HepG2 (cell line): ENCODE data around the gene OR2V2. TPM values are rescaled to one million over a fixed set of nuclear protein-coding genes. Genes with fewer than 3 reads are reported as not detected.
A peak's percentile ranks its signal among the peaks of the same experiment; 100 is the strongest.

ENCODE experiments used
- ATAC-seq: fragments of 200-7000 bp; cut with Tn5 transposase; 3 replicates; pipeline ENCODE4 v1.9.1; 2020; ENCODE audit warnings: mild to moderate bottlenecking, moderate library complexity
- BruUV-seq: library from RNA; stranded (reverse); fragments of 400-500 nt; replicated peaks from 2 replicates; lab custom pipeline; 2021; lab: Mats Ljungman, UMichigan
- CTCF ChIA-PET: fragments of 300-600 bp; formaldehyde crosslinking; extraction: SDS; loops from one replicate; lab custom pipeline; 2021; ENCODE audit warnings: low total read pairs, inconsistent platforms, low intra/inter-chr PET ratio; lab: Yijun Ruan, JAX
- POLR2A ChIA-PET: fragments of 350-600 bp; sonication (Branson Sonifier 250); formaldehyde crosslinking; loops from one replicate; lab custom pipeline; 2020; ENCODE audit warnings: antibody characterized with exemption, inconsistent platforms; lab: Yijun Ruan, JAX
- DNase-seq: peaks from one replicate; pipeline ENCODE4 v3.0.0-alpha.2; 2015; ENCODE audit warnings: low spot score
- FAIRE-seq: peaks from 3 replicates; lab custom pipeline; 2011; peaks lifted over from hg19 to GRCh38; lab: Jason Lieb, UNC
- H2AFZ ChIP-seq: one replicate; pipeline ENCODE4 v1.6.1; 2011; ENCODE audit warnings: low read length, inconsistent platforms
- H3K27ac ChIP-seq: fragments of 300-600 bp; 3 replicates; pipeline ENCODE4 v1.8.0; 2011; ENCODE audit warnings: mixed run types, mild to moderate bottlenecking, mixed read lengths, low read length, inconsistent platforms; ENCODE audit not compliant: insufficient read depth; ENCODE audit errors: extremely low read length
- H3K27me3 ChIP-seq, 2 experiments: fragments of 200-600 bp in 1 of 2; 2 replicates in 1 of 2; 3 replicates in 1 of 2; pipeline versions ENCODE4 v1.6.0 to v1.8.0; 2011; ENCODE audit warnings: low read length in 2 of 2, mild to moderate bottlenecking in 2 of 2, moderate library complexity in 2 of 2, inconsistent platforms in 1 of 2; ENCODE audit not compliant: insufficient read depth in 2 of 2, control insufficient read depth in 1 of 2
- H3K36me3 ChIP-seq, 2 experiments: fragments of 200-600 bp in 1 of 2; replicated peaks in 1 of 2; 2 replicates in 1 of 2; 3 replicates in 1 of 2; pipeline versions ENCODE4 v1.5.1 to v1.8.0; 2011; ENCODE audit warnings: low read length in 2 of 2, inconsistent platforms in 1 of 2; ENCODE audit not compliant: insufficient read depth in 2 of 2, control insufficient read depth in 1 of 2
- H3K4me1 ChIP-seq: 2 replicates; pipeline ENCODE4 v1.5.1; 2012; ENCODE audit warnings: low read length, inconsistent platforms; ENCODE audit not compliant: insufficient read depth
- H3K4me2 ChIP-seq: 2 replicates; pipeline ENCODE4 v1.6.0; 2011; ENCODE audit warnings: low read depth, low read length, inconsistent platforms
- H3K4me3 ChIP-seq, 3 experiments: fragments of 200-600 bp in 1 of 3; sonication (generic), shearing (Covaris generic) in 1 of 3; replicated peaks in 1 of 3; 2 replicates each; pipeline ENCODE4 v1.5.1; 2011 to 2016; ENCODE audit warnings: low read length in 3 of 3, inconsistent platforms in 2 of 3, low read depth in 2 of 3, mild to moderate bottlenecking in 2 of 3, control low read depth in 1 of 3, mixed read lengths in 1 of 3; ENCODE audit not compliant: insufficient read depth in 1 of 3
- H3K79me2 ChIP-seq: one replicate; pipeline ENCODE4 v1.6.1; 2011; ENCODE audit warnings: low read length, inconsistent platforms; ENCODE audit not compliant: insufficient read depth
- H3K9ac ChIP-seq: 2 replicates; pipeline ENCODE4 v1.6.0; 2011; ENCODE audit warnings: mild to moderate bottlenecking, low read depth, low read length, inconsistent platforms; ENCODE audit not compliant: insufficient read depth
- H3K9me3 ChIP-seq: 2 replicates; pipeline ENCODE4 v1.5.1; 2012; ENCODE audit warnings: mild to moderate bottlenecking, low read length
- H4K20me1 ChIP-seq: 2 replicates; pipeline ENCODE4 v1.6.0; 2011; ENCODE audit warnings: inconsistent platforms, mild to moderate bottlenecking, low read length, moderate library complexity; ENCODE audit not compliant: insufficient read depth
- ARID4A ChIP-seq: sonication (generic); formaldehyde crosslinking; IDR thresholded peaks from 2 replicates; pipeline ENCODE4 v1.5.0; 2020; ENCODE audit warnings: mild to moderate bottlenecking, missing genetic modification reagents, borderline replicate concordance
- EED ChIP-seq: sonication (generic); formaldehyde crosslinking; IDR thresholded peaks from 2 replicates; pipeline ENCODE4 v1.5.0; 2020; ENCODE audit warnings: mild to moderate bottlenecking, missing genetic modification reagents
- FIP1L1 ChIP-seq: fragments of 200-400 bp; formaldehyde crosslinking; IDR thresholded peaks from 2 replicates; pipeline ENCODE4 v1.6.1; 2018; ENCODE audit warnings: low read depth, mild to moderate bottlenecking, low read length, moderate library complexity, borderline replicate concordance; ENCODE audit not compliant: insufficient read depth
- KLF13 ChIP-seq: sonication (generic); formaldehyde crosslinking; IDR thresholded peaks from 2 replicates; pipeline ENCODE4 v1.4.0; 2020; ENCODE audit warnings: mild to moderate bottlenecking, missing genetic modification reagents
- NONO ChIP-seq, 2 experiments: fragments of 450-650 bp in 1 of 2; sonication (generic) in 1 of 2; formaldehyde crosslinking in 1 of 2; IDR thresholded peaks in 1 of 2; conservative IDR thresholded peaks in 1 of 2; 2 replicates each; pipeline versions ENCODE4 v1.6.1 to v1.8.0; 2017 to 2022; ENCODE audit warnings: mild to moderate bottlenecking in 1 of 2, missing genetic modification reagents in 1 of 2, moderate library complexity in 1 of 2
- NR2F1 ChIP-seq, 2 experiments: fragments of 450-650 bp in 1 of 2; formaldehyde crosslinking in 1 of 2; IDR thresholded peaks; 2 replicates each; pipeline versions ENCODE4 v1.5.0 to v1.6.1; 2016 to 2020; ENCODE audit warnings: mild to moderate bottlenecking in 1 of 2, missing compliant biosample characterization in 1 of 2, missing genetic modification reagents in 1 of 2, moderate library complexity in 1 of 2
- POGK ChIP-seq: sonication (generic); formaldehyde crosslinking; conservative IDR thresholded peaks from 2 replicates; pipeline ENCODE4 v1.8.0; 2022; ENCODE audit warnings: mild to moderate bottlenecking, moderate library complexity, missing genetic modification reagents
- PRMT3 ChIP-seq: sonication (generic); formaldehyde crosslinking; IDR thresholded peaks from 2 replicates; pipeline ENCODE4 v1.8.1; 2022; ENCODE audit warnings: low read depth, mild to moderate bottlenecking, moderate library complexity, missing genetic modification reagents, borderline replicate concordance
- RBM22 ChIP-seq: fragments of 200-400 bp; formaldehyde crosslinking; optimal IDR thresholded peaks from 2 replicates; pipeline ENCODE3; 2017; ENCODE audit warnings: mild to moderate bottlenecking, low read length, moderate library complexity
- RXRA ChIP-seq: sonication (generic); formaldehyde crosslinking; IDR thresholded peaks from 2 replicates; pipeline ENCODE4 v1.5.1; 2020; ENCODE audit warnings: missing genetic modification reagents
- SMAD1 ChIP-seq: sonication (generic); formaldehyde crosslinking; IDR thresholded peaks from 2 replicates; pipeline ENCODE4 v1.4.0; 2020; ENCODE audit warnings: missing genetic modification reagents, low read depth, mild to moderate bottlenecking, borderline replicate concordance
- ZNF280B ChIP-seq: sonication (generic); formaldehyde crosslinking; IDR thresholded peaks from 2 replicates; pipeline ENCODE4 v1.5.0; 2020; ENCODE audit warnings: missing genetic modification reagents, mild to moderate bottlenecking, borderline replicate concordance
- ZNF350 ChIP-seq: sonication (generic); formaldehyde crosslinking; IDR thresholded peaks from 2 replicates; pipeline ENCODE4 v1.4.0; 2020; ENCODE audit warnings: mild to moderate bottlenecking, low read depth, missing genetic modification reagents, borderline replicate concordance
- WGBS: methylation state at CpG from one replicate; pipeline ENCODE4 v1.1.6; 2017; ENCODE audit warnings: low lambda C conversion rate; 5-methylcytosine and 5-hydroxymethylcytosine counted together
- in situ Hi-C: cut with HindIII; loops from 2 replicates; pipeline ENCODE4 v1.10.0; 2017; ENCODE audit warnings: low pct_unique_long_range_greater_than_20kb; ENCODE audit not compliant: extremely low pct_ligation_motif_present
- intact Hi-C: fragments of 100-400 bp; cut with micrococcal nuclease; formaldehyde crosslinking; loops from one replicate; pipeline ENCODE4 v1.10.0; 2022; ENCODE audit not compliant: unreplicated experiment
- polyA plus RNA-seq, 8 experiments: library from polyadenylated mRNA; depleted of rRNA in 3 of 8; stranded (reverse) in 7 of 8; unstranded in 1 of 8; fragments of >200 nt; fragmentation: Illumina TruSeq in 4 of 8; extraction: Trizol in 4 of 8; gene quantifications; 2 replicates each; pipeline versions ENCODE4 v1.2.1 to v1.2.3, GENCODE V29; 2011 to 2016; ENCODE audit warnings: low read depth in 4 of 8, missing spikeins in 1 of 8, mixed read lengths in 1 of 8; ENCODE audit not compliant: insufficient read depth in 1 of 8
- total RNA-seq, 5 experiments: library from RNA; depleted of rRNA; stranded (reverse); fragments of >200 nt; fragmentation: Illumina TruSeq; extraction: Trizol; gene quantifications; 2 replicates each; pipeline ENCODE4 v1.2.3, GENCODE V29; 2016; ENCODE audit warnings: low read depth in 1 of 5

The OR2V2 gene
- total and polyA plus RNA-seq, 2 of the 13 experiments (the other 11 are each of a cell fraction or from before 2014, with no cell fraction given), result not detected

- Histone ChIP-seq H3K27ac (peak overlapping the region; percentile 81), H3K36me3 (no peaks in the 10 kb centered on the region), H3K79me2 (no peaks in the 10 kb centered on the region), H3K4me1 (peaks cover 28% of the 10 kb centered on the region), H2AFZ (no peak overlapping the region), H3K27me3 (no peaks in the 10 kb centered on the region; a peak in 1 of 5 replicates), H3K4me2 (peak overlapping the region; percentile 92), H3K9me3 (no peaks in the 10 kb centered on the region), H3K9ac (peak overlapping the region; percentile 85), H4K20me1 (no peaks in the 10 kb centered on the region), H3K4me3 (peak overlapping the region; percentile 80 to 93 (median 81))
- in situ Hi-C loops, result no loop called here
- 1% methylated on average over 25 of the region's 64 CpGs for WGBS
- ATAC-seq, result peak; percentile 65
- FAIRE-seq, result peak; percentile 12
- BruUV-seq, result no TSS peak
- ChIA-PET CTCF (no interaction called here), POLR2A (interaction anchor here (0.6 to 7.2 kb wide), 10 partner anchors 8 to 381 kb away, joined by 3 to 104 read pairs (median 6); partner anchors contain the start of genes RACK1, TRIM41, TRIM52 and TRIM7)
- intact Hi-C loops, result no loop called here
- peak; percentile 88 for DNase-seq
- TF ChIP-seq POGK (peak; percentile 78), EED (CRISPR knock-in tag) (no peak; the same call in 1 of the 2 replicates), RXRA (CRISPR knock-in tag) (peak; percentile 11; the same call in 1 of the 2 replicates), ARID4A (CRISPR knock-in tag) (peak; percentile 72; the same call in 1 of the 2 replicates), FIP1L1 (no peak), RBM22 (peak; percentile 96), NONO (IDR thresholded peaks at IDR 0.05) (no peak), NONO (CRISPR knock-in tag; conservative IDR thresholded peaks at IDR 0.05) (peak; percentile 96), KLF13 (CRISPR knock-in tag) (no peak), NR2F1 (CRISPR knock-in tag; IDR thresholded peaks at IDR 0.05) (peak; percentile 15 to 74; a peak in 2 of 4 replicates), SMAD1 (no peak), ZNF280B (CRISPR knock-in tag) (no peak), ZNF350 (CRISPR knock-in tag) (peak; percentile 67), PRMT3 (CRISPR knock-in tag) (no peak; the same call in 1 of the 2 replicates)
Measured at GRCh38 chr5:181191526-181192336, 44.3 kb downstream of the OR2V2 start.
